ENCODE results near the gene HSPA12A.

The HSPA12A gene

DNA sequence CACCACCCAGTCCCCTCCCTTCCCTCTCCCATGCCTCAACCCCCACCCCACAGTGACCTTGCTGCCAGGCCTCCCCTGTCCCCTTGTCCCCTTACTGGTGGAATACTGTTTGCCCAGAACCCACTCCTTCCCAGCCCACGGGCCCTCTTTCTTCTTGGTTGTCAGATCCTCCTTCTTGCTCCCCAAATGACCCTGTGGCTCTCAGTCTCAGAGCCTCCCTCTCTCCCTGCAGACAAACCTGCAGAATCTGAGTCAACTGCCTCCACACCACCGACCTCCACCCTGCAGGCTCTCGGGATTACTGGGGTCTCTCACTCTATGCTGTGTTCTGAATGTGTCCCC lies 47.5 kb downstream of the HSPA12A start:
- no peak overlapping the region for H3K4me3 ChIP-seq (ENCODE audit: low read length)
- H3K27ac ChIP-seq (ENCODE audit: low read length) = no peak overlapping the region
- peaks cover 17% of the 10 kb centered on the region for H3K4me1 ChIP-seq (ENCODE audit: control insufficient read depth, low read depth, low read length)
- no peak overlapping the region for H3K9ac ChIP-seq (ENCODE audit: low read length)
- no peaks in the 10 kb centered on the region for H3K9me3 ChIP-seq (ENCODE audit: control insufficient read depth, low read depth, low read length)
- H3K27me3 ChIP-seq (ENCODE audit: control insufficient read depth, insufficient read depth, low read length) = no peaks in the 10 kb centered on the region
- no peaks in the 10 kb centered on the region for H3K36me3 ChIP-seq (ENCODE audit: control insufficient read depth, low read depth, low read length)

DNA sequence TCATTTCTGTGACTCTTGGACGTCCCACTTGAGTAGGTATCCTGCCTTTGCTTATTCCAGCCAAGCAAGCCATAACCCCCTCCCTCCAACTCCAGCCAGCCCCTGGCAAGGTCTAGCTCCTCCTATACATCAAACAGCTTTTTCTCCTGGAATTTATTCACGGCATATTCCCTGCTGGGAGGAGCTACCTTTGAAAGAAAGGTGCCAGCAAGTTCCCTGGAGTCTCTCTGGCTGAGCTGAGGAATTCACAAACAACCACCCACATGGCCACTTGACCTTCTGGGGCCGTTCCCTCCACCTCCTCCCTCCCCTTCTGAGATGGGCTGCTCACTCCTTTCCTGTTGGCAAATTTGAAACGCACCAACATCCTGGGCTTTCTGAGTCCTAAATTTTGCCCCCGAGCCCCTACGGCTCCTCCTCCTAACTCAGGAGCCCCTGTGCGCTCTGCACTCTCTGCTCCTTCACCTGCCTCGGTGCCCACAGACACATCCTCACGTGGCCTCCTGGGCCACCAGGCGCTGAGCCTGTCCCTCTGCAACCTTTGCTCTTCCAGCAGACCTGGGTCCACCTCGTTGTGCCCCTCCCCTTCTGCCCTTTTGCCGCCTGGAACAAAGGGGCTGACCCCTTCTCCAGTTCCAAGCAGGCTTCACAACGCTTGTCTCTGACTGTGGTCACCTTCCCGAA lies 48.0 kb downstream of the HSPA12A start:
- H3K4me3 ChIP-seq (ENCODE audit: low read length) = no peak overlapping the region
- H3K9me3 ChIP-seq (ENCODE audit: control insufficient read depth, low read depth, low read length) = no peaks in the 10 kb centered on the region
- H3K27me3 ChIP-seq (ENCODE audit: control insufficient read depth, insufficient read depth, low read length) = no peaks in the 10 kb centered on the region
- H3K27ac ChIP-seq (ENCODE audit: low read length) = no peak overlapping the region
- no peaks in the 10 kb centered on the region for H3K36me3 ChIP-seq (ENCODE audit: control insufficient read depth, low read depth, low read length)
- H3K9ac ChIP-seq (ENCODE audit: low read length) = no peak overlapping the region
- H3K4me1 ChIP-seq (ENCODE audit: control insufficient read depth, low read depth, low read length) = peaks cover 17% of the 10 kb centered on the region

DNA sequence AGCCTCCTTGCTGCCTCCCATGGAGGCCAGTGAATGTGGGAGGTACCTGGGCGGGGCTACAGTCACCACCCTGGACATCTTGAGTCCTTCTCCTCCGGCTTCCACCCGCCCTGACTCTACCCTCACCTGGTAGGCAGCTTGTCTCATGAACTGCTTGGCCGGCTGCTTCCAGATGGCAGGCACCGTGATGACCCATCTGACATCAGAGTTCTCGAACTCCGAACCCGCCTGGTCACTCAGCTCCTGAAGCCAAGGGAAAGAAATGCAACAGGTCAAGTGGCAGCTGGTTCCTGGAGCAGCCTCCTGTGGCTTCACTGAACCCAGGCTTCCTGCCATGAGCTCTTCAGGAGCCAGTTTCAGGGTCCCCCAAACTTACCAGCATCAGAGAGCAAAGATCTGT lies 50.1 kb downstream of the HSPA12A start:
- Histone ChIP-seq H3K9me3 (ENCODE audit: control insufficient read depth, low read depth, low read length) (no peaks in the 10 kb centered on the region), H3K9ac (ENCODE audit: low read length) (no peak overlapping the region), H3K36me3 (ENCODE audit: control insufficient read depth, low read depth, low read length) (no peaks in the 10 kb centered on the region), H3K27ac (ENCODE audit: low read length) (no peak overlapping the region), H3K27me3 (ENCODE audit: control insufficient read depth, insufficient read depth, low read length) (no peaks in the 10 kb centered on the region), H3K4me1 (ENCODE audit: control insufficient read depth, low read depth, low read length) (peaks cover 17% of the 10 kb centered on the region), H3K4me3 (ENCODE audit: low read length) (no peak overlapping the region)

DNA sequence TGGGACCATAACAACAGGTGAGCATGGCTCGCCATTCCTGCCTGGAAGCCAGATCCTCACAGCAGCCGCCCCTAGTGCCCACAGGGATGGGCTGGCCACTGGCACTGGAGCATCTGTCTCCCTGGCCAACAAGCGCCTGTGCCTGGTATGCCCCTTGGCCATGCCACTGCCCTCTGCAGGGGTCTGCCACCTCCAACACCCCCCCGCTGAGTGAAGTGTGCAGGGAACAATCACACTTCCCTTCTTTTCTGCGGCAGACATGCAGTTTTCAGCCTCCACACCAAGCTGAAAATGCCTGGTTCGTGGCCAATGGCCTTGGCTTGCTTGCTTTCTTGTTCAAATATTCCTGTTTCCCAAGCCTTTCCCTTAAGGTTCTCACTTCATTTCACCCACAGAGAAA lies 50.7 kb downstream of the HSPA12A start:
- Histone ChIP-seq H3K4me1 (ENCODE audit: control insufficient read depth, low read depth, low read length) (peaks cover 17% of the 10 kb centered on the region), H3K4me3 (ENCODE audit: low read length) (no peak overlapping the region), H3K9me3 (ENCODE audit: control insufficient read depth, low read depth, low read length) (no peaks in the 10 kb centered on the region), H3K27me3 (ENCODE audit: control insufficient read depth, insufficient read depth, low read length) (no peaks in the 10 kb centered on the region), H3K36me3 (ENCODE audit: control insufficient read depth, low read depth, low read length) (no peaks in the 10 kb centered on the region), H3K27ac (ENCODE audit: low read length) (no peak overlapping the region), H3K9ac (ENCODE audit: low read length) (no peak overlapping the region)

DNA sequence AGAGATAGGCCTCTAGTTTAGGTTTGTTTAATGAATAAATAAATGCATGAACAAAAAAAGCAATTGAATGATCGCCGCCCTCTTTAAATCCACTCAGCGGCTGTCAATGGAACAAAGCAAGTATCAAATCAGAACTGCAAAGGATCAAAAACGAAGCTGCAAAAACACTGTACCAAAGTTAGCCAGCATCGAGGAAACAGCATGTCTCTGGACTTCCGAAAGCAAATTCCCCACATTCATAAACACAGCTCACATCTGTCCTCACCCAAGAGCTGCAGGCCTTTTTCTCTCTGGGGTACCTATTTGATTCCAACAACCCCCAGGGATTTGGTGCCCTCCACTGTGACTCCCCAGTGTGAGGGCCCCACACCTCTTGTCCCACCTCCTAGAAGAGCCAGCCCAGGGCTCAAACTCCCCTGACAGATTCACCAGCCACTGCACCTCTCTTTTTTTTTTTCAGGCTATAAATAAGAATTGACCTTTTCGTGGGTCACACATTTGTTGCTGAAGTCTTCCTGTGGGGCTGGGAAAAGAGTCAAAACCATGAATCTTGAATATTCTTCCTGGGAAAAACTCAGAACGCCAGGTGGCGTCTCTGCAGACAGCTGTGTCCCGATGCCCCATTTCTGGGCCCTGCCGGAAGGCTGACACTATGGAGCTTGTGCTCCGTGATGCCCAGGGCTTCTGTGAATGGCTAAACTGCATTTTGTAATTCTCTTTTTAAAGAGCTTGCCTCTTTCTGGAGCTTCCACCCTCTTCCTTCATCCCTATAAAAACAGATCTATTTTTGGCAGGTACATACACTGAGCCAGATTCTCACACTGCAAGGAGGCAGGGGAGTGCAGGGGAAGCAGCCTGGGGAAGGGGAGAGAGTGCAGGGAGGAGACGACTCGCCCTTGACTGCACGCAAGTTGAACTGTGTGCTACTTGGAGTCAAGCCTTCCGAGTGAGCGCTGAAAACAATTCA lies 51.7 kb downstream of the HSPA12A start:
- Histone ChIP-seq H3K9ac (ENCODE audit: low read length) (no peak overlapping the region), H3K36me3 (ENCODE audit: control insufficient read depth, low read depth, low read length) (no peaks in the 10 kb centered on the region), H3K4me3 (ENCODE audit: low read length) (peak overlapping the region; percentile 2), H3K27ac (ENCODE audit: low read length) (no peak overlapping the region), H3K4me1 (ENCODE audit: control insufficient read depth, low read depth, low read length) (peaks cover 17% of the 10 kb centered on the region), H3K9me3 (ENCODE audit: control insufficient read depth, low read depth, low read length) (no peaks in the 10 kb centered on the region), H3K27me3 (ENCODE audit: control insufficient read depth, insufficient read depth, low read length) (no peaks in the 10 kb centered on the region)

DNA sequence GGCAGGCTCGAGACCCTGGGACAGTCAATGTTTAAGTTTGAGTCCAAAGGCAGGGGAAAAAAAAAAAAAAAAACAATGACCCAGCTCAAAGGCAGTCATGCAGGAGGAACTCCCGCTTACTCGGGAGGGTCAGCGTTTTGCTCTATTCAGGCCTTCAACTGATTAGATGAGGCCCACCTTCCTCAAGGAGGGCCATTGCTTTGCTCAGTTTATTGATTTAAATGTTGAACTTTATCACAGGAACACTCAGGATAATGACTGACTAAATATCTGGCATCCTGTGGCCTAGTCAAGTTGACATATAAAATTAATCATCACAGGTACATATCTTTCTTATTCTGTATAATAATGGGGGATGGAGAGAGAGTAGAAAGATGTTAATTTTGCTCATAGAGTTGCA lies 52.6 kb downstream of the HSPA12A start:
- H3K4me3 ChIP-seq (ENCODE audit: low read length) = no peak overlapping the region
- no peaks in the 10 kb centered on the region for H3K9me3 ChIP-seq (ENCODE audit: control insufficient read depth, low read depth, low read length)
- H3K27me3 ChIP-seq (ENCODE audit: control insufficient read depth, insufficient read depth, low read length) = no peaks in the 10 kb centered on the region
- H3K27ac ChIP-seq (ENCODE audit: low read length) = no peak overlapping the region
- H3K4me1 ChIP-seq (ENCODE audit: control insufficient read depth, low read depth, low read length) = peaks cover 15% of the 10 kb centered on the region
- no peaks in the 10 kb centered on the region for H3K36me3 ChIP-seq (ENCODE audit: control insufficient read depth, low read depth, low read length)
- no peak overlapping the region for H3K9ac ChIP-seq (ENCODE audit: low read length)

DNA sequence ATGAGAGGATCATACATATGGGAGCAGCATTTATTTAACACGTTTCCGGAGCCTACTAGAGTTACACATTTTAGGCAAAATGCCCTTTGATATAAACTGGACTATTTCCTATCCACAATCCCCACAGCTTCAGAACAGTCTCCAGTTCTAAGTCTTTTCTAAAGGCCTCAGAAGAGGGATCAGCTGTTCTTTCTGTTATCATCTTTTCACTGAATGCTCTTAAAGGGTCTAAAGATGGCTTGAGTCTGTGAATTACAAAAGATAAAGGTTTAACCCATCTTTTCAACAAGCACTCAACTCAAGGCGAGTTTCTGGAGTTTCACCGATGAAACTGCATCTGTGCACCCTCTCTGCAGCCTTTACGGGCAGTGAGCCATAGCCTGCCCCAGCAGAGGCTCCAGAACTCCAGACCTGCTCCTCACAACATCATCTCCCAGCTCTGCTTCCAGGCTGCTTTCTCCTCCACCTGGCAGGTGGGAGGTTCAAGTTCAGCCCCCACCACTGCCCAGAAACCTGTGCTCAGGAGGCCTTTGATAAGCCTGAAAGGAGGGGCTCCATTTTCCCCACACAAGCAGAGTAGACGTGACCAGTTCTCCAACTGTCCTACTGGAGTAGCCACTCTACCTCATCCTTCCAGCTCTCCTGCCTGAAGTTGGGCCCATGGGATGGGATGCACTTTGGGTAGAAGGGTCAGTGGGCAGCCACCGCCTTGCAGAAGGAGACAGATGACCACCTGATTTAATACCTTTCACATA lies 53.4 kb downstream of the HSPA12A start:
- H3K4me3 ChIP-seq (ENCODE audit: low read length) = no peak overlapping the region
- H3K4me1 ChIP-seq (ENCODE audit: control insufficient read depth, low read depth, low read length) = peaks cover 8% of the 10 kb centered on the region
- H3K36me3 ChIP-seq (ENCODE audit: control insufficient read depth, low read depth, low read length) = no peaks in the 10 kb centered on the region
- no peak overlapping the region for H3K9ac ChIP-seq (ENCODE audit: low read length)
- no peak overlapping the region for H3K27ac ChIP-seq (ENCODE audit: low read length)
- no peaks in the 10 kb centered on the region for H3K9me3 ChIP-seq (ENCODE audit: control insufficient read depth, low read depth, low read length)
- no peaks in the 10 kb centered on the region for H3K27me3 ChIP-seq (ENCODE audit: control insufficient read depth, insufficient read depth, low read length)

DNA sequence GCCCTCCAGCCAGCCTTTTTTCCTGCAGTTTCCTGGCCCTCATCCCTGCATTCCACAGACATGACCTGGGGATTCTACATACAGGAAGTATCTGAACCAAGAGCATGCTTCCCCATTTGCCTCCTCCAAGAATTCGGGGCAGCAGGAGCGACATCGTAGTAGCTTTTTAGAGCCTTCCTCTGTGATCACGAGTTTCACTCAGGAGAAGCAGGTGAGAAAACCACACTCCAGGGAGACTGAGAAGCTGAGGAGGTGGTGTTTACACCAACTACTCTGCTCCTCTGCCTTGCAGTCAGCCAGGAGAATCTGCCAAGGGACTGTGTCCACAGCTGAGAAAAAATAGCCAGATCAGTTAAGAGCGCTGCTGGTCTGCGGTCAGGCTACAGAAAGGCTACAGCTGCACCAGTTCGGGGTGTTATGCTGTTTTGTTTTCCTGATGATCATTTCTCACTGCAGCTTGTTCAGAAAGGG lies 54.1 kb downstream of the HSPA12A start:
- H3K27ac ChIP-seq (ENCODE audit: low read length) = no peak overlapping the region
- H3K9ac ChIP-seq (ENCODE audit: low read length) = no peak overlapping the region
- no peak overlapping the region for H3K4me3 ChIP-seq (ENCODE audit: low read length)

DNA sequence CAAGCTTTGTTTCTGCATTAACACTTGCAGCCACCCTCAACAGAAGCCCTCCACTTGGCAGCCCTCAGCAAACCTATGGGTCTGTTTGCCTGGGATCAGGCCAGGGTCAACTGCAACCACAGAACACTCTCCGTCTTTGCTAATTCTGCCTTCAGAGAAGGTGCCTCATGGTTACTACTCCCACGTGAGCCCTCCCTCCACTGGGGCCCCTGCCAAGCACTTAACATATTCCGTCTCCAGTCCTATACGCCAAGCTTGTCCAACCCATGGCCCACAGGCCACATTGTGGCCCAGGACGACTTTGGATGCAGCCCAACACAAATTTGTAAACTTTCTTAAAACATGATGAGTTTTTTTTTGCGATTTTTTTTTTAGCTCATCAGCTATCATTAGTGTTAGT lies 54.7 kb downstream of the HSPA12A start:
- H3K27ac ChIP-seq (ENCODE audit: low read length) = no peak overlapping the region
- H3K36me3 ChIP-seq (ENCODE audit: control insufficient read depth, low read depth, low read length) = no peaks in the 10 kb centered on the region
- H3K4me1 ChIP-seq (ENCODE audit: control insufficient read depth, low read depth, low read length) = peaks cover 5% of the 10 kb centered on the region
- no peak overlapping the region for H3K9ac ChIP-seq (ENCODE audit: low read length)
- H3K4me3 ChIP-seq (ENCODE audit: low read length) = no peak overlapping the region
- no peaks in the 10 kb centered on the region for H3K27me3 ChIP-seq (ENCODE audit: control insufficient read depth, insufficient read depth, low read length)
- H3K9me3 ChIP-seq (ENCODE audit: control insufficient read depth, low read depth, low read length) = no peaks in the 10 kb centered on the region

More for the DNA sequence above, 54.1 kb downstream of the HSPA12A start:
- Histone ChIP-seq H3K9me3 (ENCODE audit: control insufficient read depth, low read depth, low read length) (no peaks in the 10 kb centered on the region), H3K36me3 (ENCODE audit: control insufficient read depth, low read depth, low read length) (no peaks in the 10 kb centered on the region), H3K4me1 (ENCODE audit: control insufficient read depth, low read depth, low read length) (peaks cover 5% of the 10 kb centered on the region), H3K27me3 (ENCODE audit: control insufficient read depth, insufficient read depth, low read length) (no peaks in the 10 kb centered on the region)

DNA sequence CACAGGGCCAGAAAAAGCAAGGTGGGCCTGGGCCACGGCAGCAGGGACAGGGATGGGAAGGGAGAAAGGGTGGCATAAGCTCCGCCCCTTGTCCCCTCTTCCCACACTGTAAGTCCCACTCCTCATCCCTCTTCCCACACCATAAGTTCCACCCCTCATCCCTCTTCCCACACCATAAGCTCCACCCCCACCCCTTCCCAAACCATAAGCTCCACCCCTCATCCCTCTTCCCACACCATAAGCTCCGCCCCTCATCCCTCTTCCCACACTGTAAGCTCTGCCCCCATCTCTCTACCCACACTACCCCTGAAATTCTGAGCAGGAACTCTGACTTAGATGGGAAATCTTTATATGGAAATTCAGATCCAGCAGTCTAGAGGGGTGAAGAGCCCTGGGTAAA lies 55.7 kb downstream of the HSPA12A start:
- H3K9me3 ChIP-seq (ENCODE audit: control insufficient read depth, low read depth, low read length) = no peaks in the 10 kb centered on the region
- no peak overlapping the region for H3K27ac ChIP-seq (ENCODE audit: low read length)
- no peaks in the 10 kb centered on the region for H3K36me3 ChIP-seq (ENCODE audit: control insufficient read depth, low read depth, low read length)
- no peak overlapping the region for H3K4me3 ChIP-seq (ENCODE audit: low read length)
- no peaks in the 10 kb centered on the region for H3K27me3 ChIP-seq (ENCODE audit: control insufficient read depth, insufficient read depth, low read length)
- no peak overlapping the region for H3K9ac ChIP-seq (ENCODE audit: low read length)
- H3K4me1 ChIP-seq (ENCODE audit: control insufficient read depth, low read depth, low read length) = peaks cover 2% of the 10 kb centered on the region

DNA sequence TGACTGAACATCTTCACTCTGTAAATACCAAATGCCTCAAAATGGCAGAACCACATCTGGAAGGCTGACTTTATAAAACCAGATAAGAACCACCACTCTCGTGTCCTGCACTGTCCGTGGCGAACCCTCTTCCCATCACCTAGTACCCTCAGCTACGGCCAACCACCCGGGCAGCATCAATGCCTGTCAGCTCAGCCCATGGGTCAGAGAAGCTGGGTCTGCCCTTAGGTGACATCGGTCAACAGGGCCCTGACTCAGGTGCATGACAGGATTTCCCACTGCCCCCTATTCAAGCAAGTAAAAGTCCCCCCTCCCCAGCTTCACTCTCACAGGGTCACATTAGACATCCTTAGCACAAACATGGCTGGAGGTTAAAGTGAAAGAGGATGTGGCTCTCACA lies 56.6 kb downstream of the HSPA12A start:
- no peaks in the 10 kb centered on the region for H3K27me3 ChIP-seq (ENCODE audit: control insufficient read depth, insufficient read depth, low read length)
- no peak overlapping the region for H3K9ac ChIP-seq (ENCODE audit: low read length)
- H3K4me3 ChIP-seq (ENCODE audit: low read length) = no peak overlapping the region
- no peaks in the 10 kb centered on the region for H3K36me3 ChIP-seq (ENCODE audit: control insufficient read depth, low read depth, low read length)
- no peaks in the 10 kb centered on the region for H3K9me3 ChIP-seq (ENCODE audit: control insufficient read depth, low read depth, low read length)
- H3K4me1 ChIP-seq (ENCODE audit: control insufficient read depth, low read depth, low read length) = peaks cover 2% of the 10 kb centered on the region
- H3K27ac ChIP-seq (ENCODE audit: low read length) = no peak overlapping the region

Measured in iPS-18a (cell line).